A673 (cell line): Measurements from ENCODE around the gene OR51S1.

ENCODE experiments used
- EZH2 ChIP-seq: fragments of 200-600 bp; sonication (generic); IDR thresholded peaks from 2 replicates; pipeline ENCODE4 v1.6.1; 2017; ENCODE audit warnings: borderline replicate concordance, low read depth, mild to moderate bottlenecking, mixed read lengths, antibody characterized with exemption, low read length; ENCODE audit not compliant: poor library complexity, severe bottlenecking
- TF ChIP-seq, protein P1 (sequence below): fragments of 300-800, 200-600 bp; sonication (generic); conservative IDR thresholded peaks from 2 replicates; pipeline ENCODE4 v1.5.1; 2017; ENCODE audit warnings: low read depth, mild to moderate bottlenecking, antibody characterized with exemption, low read length, moderate library complexity, mixed read lengths

GRCh38 chr11:4884361-4884760, 35.4 kb upstream of the OR51S1 start:
- TF ChIP-seq, protein P1, sequence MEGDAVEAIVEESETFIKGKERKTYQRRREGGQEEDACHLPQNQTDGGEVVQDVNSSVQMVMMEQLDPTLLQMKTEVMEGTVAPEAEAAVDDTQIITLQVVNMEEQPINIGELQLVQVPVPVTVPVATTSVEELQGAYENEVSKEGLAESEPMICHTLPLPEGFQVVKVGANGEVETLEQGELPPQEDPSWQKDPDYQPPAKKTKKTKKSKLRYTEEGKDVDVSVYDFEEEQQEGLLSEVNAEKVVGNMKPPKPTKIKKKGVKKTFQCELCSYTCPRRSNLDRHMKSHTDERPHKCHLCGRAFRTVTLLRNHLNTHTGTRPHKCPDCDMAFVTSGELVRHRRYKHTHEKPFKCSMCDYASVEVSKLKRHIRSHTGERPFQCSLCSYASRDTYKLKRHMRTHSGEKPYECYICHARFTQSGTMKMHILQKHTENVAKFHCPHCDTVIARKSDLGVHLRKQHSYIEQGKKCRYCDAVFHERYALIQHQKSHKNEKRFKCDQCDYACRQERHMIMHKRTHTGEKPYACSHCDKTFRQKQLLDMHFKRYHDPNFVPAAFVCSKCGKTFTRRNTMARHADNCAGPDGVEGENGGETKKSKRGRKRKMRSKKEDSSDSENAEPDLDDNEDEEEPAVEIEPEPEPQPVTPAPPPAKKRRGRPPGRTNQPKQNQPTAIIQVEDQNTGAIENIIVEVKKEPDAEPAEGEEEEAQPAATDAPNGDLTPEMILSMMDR = no peak
- TF ChIP-seq EZH2 = no peak
